CD4-positive, alpha-beta T cell treated with Interleukin-10 for 1 hour (primary cell): Measurements from ENCODE around the gene IL13RA2.

Source experiments
- DNase-seq: peaks from one replicate; pipeline ENCODE4 v3.0.0-alpha.2; 2020

IL13RA2 gene

GRCh38 chrX:114976292-114976691, 41.1 kb downstream of the IL13RA2 start:
- no peak for DNase-seq

GRCh38 chrX:114973013-114973412, 44.4 kb downstream of the IL13RA2 start:
- DNase-seq = no peak

- DNase-seq = no peak
Measured at GRCh38 chrX:114970806-114971205, 46.6 kb downstream of the IL13RA2 start.

- no peak for DNase-seq
Measured at GRCh38 chrX:114964374-114964773, 53.0 kb downstream of the IL13RA2 start.

- DNase-seq = no peak
Measured at GRCh38 chrX:114962209-114962608, 55.2 kb downstream of the IL13RA2 start.

- no peak for DNase-seq
Measured at GRCh38 chrX:114959729-114960128, 57.7 kb downstream of the IL13RA2 start.
